Myocyte (in vitro differentiated cells): ENCODE measurements around the gene SLC7A5. TPM values are rescaled to one million over a fixed set of nuclear protein-coding genes. Genes with fewer than 3 reads are reported as not detected.
"Not testable (repeated sequence)": the region's sequence is repeated elsewhere in the genome, so short reads cannot be mapped to it uniquely, and the experiment has no call there.

Source experiments
- DNase-seq: peaks from one replicate; pipeline ENCODE4 v3.0.0-alpha.2; 2012; ENCODE audit warnings: low read depth
- total RNA-seq: library from RNA; depleted of rRNA; stranded (reverse); fragments of >200 nt; gene quantifications from 2 replicates; pipeline ENCODE4 v1.2.3, GENCODE V29; 2014

The SLC7A5 gene
- total RNA-seq, 1 donor from 2014 or later = 48.6 TPM

GRCh38 chr16:87834005-87834667 is 35.2 kb downstream of the SLC7A5 start:
- DNase-seq = no peak

GRCh38 chr16:87833548-87833947 is 35.8 kb downstream of the SLC7A5 start:
- DNase-seq = no peak

GRCh38 chr16:87832741-87833502 is 36.4 kb downstream of the SLC7A5 start:
- no peak for DNase-seq

DNA sequence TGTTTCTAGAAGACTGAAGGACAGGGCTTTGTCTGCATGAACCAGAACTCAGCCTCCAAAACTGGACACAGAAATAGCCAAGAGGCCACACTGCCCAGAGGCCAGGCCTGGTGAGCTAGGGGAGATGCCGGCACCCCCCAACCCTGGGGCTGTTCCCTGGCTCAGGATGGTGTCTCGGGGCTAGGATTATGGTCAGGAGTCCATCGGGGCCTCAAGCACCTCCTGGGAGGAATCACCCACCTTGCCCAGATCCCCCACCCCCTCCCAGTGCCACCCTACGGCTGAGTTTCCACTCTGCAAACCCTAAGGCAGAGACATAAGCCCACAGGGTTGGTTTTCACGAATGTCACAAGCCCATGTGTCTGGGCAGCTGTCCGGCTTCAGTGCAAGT is 37.2 kb downstream of the SLC7A5 start:
- peak; percentile 40 for DNase-seq

DNA sequence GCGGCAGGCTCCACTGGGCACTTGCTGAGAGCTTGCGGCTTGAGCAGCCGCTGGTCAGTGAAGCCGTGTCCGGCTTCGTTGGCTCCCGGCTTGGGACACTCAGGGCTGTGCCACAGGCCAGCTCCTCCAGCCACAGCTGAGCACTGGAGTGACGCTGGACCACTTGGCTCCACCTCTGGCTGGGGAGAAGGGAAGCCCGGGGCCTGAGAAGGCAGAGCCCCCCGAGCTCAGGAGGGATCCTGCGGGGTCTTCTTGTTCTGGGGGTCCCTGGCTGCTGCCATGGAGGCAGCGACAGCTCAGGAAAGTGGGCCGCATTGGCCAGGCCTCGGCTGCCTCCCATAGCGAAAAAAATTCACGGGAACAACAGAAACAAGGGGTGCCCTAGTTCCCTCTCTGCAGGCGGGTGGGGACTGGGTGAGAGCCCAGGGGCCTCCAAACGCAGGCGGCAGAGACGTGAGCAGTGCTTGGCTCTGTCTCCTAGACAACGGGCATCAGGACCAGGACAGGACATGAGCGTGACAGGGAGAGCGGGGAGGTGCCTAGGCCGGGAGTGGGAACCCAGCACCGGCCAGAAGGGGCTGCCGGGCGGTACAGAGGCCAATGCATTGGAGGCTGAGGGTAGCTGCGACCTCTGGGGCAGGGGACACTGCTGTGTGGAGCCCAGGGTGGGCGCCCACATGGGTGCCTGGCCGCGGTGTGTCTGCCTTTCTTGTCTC is 37.7 kb downstream of the SLC7A5 start:
- DNase-seq = no peak

DNA sequence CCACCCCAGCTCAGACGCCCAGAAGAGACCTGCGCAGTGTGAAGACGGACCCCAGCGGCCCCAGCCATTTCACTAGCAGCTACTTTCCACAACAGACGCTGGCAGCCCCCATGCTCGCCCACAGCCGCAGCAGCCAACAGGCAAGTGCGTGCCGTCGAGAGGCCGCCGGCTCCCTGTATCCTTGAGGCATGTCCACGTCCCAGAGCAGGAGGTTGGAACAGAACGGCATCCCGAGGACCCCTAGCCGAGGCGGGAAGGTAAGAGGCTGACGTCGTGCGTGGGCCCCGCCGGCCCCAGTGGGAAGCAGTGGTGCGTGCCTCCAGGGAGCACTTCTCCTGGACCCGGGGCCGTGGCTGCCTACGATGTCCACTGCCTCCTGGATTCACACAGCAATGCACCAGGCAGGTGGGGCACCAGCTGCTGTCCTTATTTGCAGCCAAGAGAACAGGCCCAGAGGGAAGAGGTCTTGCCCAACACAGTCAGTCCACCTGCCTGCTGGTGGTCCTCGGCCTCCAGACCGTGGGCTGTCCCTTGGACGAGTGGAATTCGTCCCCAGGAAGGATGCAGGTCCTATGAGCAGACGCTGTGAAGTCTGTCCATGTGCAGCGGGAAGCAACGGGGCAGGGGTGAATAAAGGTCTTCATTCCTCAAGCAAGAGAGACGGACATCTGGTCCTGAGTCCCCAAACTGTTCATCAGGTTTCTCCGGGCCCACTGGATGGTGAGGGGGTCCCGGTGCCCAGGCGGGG is 38.5 kb downstream of the SLC7A5 start:
- no peak for DNase-seq

- DNase-seq = no peak
Measured at GRCh38 chr16:87829988-87830672, 39.2 kb downstream of the SLC7A5 start.

GRCh38 chr16:87829622-87829980 is 39.7 kb downstream of the SLC7A5 start:
- no peak for DNase-seq

DNA sequence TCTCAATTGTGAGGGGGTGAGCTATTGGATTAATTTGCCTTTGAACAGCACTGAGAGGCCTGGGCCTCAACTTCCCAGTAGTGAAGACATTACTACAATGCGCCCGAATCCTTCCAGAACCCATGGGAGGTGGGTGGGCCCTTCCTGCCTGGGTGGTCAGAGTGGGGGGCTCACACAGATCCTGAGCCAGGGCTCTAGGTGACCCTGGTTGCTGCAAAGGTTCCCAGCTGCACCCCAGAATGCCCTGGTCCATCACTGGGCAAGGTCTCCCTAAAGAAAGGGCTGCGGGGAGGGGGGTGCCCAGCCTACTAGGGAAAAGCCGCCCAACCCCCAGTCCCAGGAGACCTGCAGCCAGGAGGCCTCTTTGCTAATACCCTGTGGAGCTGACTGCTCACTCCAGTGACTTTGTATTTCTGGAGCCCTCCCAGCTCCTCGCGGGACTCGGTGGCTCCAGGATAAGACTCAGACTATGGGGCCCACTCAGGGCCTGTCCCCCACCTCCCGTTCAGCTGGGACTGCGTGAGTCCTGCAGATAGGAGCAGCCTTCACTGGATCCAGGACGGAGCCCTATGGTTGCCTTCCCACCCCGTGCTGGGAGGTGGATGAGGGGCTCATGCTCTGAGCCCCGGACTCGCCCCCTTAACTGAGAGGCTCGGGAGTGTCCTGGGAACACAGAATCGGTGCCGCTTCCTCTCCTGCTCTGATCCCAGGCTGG is 40.2 kb downstream of the SLC7A5 start:
- no peak for DNase-seq

GRCh38 chr16:87828071-87828906 is 41.0 kb downstream of the SLC7A5 start:
- no peak for DNase-seq

- not testable (repeated sequence) for DNase-seq
Measured at GRCh38 chr16:87827588-87827915, 41.8 kb downstream of the SLC7A5 start.

DNA sequence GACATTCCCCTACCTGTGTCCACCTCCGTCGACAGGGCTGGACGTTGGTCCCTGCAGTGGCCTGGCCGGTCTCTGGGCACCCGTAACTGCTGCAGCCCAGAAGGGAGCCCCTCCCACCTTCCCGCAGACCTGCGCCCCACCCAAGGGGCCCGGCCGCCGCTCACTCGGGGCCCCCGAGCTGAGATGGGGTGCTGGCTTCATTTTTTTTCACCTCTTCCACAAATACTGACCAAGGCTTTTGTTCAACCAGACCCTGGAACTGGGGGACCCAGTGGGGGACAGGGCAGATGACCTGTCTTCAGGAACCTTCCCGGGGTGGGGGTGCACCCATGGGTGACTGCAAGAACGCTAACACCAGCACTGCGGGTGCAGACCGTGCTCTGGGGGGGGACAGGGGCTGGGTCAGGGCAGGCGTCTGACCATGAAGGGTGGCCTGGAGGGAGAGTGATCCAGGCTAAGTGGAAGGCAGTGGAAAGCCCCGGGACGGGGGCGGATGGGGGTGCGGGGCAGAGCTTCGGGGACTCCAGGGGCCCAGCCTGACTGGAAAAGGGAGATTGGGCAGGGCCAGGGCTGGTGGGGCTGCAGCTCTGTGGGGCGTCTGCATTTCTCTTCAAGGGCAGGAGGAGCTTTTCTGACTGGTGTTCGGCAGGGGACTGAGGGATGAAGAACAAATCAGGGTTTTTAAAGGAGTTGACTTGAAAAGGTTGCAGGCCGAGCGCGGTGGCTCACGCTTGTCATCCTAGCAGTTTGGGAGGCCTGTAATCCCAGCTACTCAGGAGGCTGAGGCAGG is 42.3 kb downstream of the SLC7A5 start:
- DNase-seq = no peak

DNA sequence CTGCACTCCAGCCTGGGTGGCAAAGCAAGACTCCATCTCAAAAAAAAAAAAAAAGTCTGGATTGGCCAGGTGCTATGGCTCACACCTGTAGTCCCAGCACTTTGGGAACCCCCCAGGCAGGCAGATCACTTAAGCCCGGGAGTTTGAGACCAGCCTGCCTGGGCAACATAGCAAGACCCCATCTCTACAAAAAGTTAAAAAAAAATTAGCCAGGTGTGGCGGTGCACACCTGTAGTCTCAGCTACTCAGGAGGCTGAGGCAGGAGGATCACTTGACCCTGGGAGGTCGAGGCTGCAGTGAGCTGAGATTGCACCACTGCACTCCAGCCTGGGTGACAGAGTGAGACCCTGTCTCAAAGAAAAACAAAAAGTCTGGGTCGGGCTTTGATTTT is 42.9 kb downstream of the SLC7A5 start:
- not testable (repeated sequence) for DNase-seq

DNA sequence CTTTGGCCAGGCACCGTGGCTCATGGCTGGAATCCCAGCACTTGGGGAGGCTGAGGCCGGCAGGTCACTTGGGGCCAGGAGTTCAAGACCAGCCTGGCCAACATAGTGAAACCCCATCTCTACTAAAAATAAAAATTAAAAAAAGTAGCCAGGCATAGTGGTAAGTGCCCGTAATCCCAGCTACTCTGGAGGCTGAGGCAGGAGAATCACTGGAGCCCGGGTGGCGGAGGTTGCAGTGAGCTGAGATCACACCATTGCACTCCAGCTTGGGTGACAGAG is 43.5 kb downstream of the SLC7A5 start:
- DNase-seq = not testable (repeated sequence)

DNA sequence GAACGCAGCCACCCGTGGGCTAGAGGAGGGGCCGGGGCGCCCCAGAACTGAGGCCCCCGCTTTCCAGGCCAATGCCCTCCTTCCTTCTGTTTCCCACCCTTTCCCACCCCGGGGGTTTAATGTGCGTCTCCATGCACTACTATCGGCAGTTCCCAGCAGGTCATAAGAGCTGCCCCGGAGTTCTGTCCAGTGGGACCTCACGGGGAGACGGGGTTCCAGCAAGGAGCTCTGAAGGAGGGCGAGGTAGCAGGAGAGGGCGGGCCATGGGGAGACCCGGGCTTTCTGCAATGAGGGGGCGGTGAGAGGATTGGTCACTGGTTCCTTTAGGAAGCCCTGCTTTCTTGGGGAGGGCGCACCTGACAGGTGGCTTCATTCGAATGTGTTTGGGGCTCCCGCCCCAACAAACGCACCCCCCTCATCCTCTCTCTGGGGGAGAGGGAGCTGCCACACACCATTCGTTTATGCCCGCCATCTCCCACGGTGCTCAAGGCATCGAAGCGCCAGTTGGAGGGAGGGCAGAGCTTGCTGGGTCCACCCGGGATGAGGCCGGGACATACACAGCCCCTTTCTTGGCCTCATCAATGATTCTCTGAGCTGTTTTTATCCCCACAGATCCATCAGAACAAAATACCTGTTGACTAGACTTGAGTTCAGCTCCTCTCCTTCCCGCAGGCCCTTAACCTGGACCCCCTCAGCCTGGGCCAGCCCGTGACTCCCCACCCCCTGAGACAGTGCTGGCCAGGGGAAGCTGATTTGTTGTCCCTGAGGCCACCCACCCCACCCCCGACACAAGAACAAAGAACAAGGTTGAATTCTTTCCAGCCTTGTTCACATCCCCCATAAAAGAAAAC is 44.1 kb downstream of the SLC7A5 start:
- no peak for DNase-seq

GRCh38 chr16:87824016-87824990 is 45.0 kb downstream of the SLC7A5 start:
- no peak for DNase-seq
